NCI-H1436 (cell line): ENCODE measurements around the gene APBB1IP.
"Not testable (repeated sequence)": the region's sequence is repeated elsewhere in the genome, so short reads cannot be mapped to it uniquely, and the experiment has no call there.

Source experiments
- DNase-seq: peaks from one replicate; lab custom pipeline; 2025; lab: John Stamatoyannopoulos, UW

APBB1IP gene

DNA sequence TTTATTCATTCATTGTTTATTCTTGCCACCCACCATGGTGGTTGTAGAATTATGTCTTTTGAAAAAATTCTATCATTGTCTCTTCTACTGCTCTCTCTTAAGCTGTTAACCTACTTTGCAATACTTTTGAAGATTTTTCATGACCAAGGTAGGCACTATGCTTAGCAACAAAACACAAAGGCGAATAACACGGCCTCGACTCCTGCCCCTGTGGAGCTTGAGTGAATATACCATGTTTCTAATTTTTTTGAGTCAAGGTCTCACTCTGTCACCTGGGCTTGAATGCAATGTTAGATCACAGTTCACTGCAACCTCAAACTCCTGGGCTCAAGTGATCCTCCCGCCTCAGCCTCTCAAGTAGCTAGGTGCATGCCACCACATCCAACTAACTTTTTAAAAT, 39.4 kb downstream of the APBB1IP start:
- DNase-seq = no peak

DNA sequence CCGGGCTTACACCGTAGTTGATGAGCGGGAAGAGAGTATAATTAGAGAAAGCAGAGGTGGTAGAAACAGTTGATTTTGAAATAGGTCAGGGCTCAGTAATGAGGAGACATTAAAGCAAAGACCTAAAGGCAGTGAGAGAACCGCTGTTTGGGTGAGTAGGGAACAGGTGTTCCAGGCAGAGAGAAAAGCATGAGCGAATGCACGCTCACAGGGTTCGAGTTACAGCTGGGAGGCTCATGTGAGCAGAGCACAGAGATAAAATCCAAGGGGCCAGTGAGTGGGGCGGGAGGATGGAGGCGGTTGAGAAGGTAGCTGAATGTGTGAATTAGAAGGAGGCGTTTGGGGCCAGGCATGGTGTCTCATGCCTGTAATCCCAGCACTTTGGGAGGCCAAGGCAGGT, 39.9 kb downstream of the APBB1IP start:
- DNase-seq = no peak

DNA sequence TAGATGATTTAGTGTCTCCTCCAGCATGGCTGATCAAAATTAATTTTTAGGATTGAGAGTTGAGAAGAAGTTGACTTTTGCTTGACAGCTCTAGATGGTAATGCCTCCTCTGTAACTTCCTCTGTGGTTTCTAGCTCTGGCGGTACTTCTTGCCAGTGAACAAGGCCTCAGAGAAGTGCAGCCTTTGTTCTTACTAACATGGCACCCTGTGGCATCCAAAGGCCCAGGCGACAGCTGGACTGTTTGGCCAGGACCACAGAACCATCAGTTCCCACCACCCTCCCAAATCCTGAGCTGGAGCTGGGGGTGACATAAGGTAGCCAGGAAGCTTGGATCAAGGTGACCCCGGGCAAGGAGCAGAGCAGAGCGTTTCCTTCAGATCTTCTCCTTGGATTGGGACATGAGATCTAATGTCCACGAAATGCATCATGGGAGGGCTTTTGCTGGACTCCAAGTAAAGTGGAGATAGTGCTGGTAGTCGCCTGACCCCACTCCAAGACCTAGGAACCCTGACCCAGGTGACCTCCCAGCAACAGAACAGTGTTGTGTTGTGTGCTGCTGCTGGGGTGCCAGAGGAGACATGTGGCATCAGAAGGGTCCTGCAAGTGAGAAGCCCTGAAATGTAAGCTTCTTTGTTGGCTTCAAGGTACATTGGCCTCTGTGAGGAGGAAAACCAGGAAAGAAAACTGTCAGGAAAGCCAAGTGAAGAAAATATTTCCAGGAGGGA, 41.8 kb downstream of the APBB1IP start:
- DNase-seq = no peak

DNA sequence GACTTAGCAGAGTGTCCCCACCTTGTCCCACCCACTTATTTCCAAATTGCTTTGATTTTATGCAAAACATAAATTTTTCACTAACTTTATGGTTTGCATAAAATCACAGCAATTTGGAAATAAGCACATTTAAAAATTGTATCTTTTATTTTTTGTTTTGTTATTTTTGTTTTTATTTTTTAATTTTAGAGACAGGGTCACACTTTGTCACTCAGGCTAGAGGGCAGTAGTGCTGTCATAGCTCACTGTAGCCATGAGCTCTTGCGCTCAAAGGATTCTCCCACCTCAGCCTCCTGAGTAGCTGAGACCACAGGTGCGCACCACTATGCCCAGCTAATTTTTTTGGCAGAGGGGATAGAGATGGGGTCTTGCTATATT, 43.2 kb downstream of the APBB1IP start:
- no peak for DNase-seq

DNA sequence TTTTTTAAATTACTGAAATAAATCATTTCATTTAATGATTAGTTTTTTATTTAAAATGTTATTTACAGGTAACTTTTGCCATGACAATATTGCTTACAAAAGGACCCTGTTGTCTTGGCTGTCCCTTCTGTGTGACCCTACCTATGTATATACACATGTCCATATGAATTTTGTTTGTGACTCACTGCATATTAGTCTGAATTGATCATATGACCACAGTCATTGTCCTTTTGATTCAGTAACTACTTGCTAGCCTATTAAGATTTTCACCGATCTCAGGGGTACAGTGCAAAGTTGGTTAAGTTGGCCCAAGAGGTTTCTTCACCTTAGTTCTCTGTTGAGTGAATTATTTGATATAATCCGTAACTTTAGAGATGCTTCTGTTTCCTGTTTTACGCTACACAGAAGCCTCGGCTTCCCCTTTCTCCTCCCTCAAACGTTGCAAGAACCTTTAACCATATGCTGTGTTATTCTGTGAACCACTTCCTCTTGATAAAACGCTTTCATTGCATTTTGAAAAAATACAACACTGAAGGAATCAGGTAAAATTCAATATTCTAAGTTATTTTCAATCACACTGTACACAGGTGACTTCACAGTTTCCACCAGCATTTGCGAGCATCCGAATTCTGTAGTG, 43.9 kb downstream of the APBB1IP start:
- DNase-seq = no peak

DNA sequence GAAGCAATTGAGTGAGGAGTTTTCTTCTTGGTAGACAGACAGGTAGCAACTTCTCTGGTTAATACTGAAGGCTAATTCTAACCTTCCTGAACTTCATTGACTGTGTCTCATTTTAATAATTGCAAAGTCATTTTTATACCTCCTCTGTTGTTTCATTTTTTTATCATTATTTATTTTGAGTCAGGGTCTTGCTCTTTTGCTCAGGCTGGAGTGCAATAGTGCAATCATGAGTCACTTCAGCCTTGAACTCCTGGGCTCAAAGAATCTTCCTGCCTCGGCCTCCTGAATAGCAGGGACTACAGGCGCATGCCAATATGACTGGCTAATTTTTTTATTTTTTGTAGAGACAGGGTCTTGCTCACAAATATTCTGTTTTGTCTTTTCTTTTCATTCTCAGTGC, 45.4 kb downstream of the APBB1IP start:
- no peak for DNase-seq

DNA sequence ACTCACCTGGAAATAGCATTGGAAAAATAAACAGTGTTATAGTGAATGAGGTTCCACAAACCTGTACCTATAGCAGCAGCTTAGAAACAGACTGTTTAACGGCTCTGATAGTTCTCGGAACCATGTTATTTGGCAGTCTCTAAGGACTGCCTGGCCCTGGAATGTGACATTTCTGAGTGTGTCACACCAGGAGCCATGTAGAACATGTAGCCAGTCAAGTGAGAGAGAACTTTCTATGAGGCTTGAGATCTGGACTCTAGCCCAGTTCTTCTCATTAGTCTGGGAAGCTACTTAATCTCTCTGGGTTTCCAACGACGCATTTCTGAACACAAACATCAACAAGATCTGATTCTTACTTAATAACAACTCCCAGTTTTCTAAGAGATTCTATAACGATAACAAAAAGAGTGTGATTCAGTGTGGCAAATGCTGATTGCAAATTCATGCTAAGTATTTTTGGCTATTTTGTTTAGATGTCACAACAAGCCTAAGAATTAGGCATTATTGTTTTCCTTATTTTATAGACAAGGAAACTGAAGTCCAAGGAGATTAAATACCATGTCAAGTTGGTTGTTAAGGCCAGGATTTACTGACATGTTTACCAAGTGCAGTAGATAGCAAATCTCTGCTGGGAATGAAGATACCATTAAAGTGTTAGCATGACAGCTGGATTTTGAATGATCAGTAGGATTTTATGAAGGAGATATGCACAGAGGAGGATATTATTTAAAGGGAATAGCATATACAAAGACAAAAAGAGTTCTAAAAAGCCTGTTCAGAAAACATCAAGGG, 47.2 kb downstream of the APBB1IP start:
- no peak for DNase-seq

DNA sequence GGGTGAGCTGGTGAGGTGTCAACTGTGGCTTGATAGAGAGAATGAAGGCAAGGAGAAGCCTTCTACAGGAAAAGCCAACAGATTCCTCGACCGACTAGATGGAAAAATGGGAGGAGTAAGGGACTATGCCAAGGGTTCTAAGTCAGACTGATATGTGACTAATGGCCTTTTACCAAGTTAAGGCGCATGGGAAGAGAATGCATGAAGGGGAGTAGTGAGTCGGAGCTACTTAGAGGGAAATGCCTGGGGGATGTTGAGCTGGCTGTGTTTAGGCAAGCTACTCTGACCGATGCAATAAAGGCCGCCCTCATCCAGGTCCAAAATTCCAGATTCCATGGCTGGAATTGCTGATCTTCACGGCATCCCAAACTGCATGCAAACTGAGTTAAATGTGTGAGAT, 48.2 kb downstream of the APBB1IP start:
- no peak for DNase-seq

DNA sequence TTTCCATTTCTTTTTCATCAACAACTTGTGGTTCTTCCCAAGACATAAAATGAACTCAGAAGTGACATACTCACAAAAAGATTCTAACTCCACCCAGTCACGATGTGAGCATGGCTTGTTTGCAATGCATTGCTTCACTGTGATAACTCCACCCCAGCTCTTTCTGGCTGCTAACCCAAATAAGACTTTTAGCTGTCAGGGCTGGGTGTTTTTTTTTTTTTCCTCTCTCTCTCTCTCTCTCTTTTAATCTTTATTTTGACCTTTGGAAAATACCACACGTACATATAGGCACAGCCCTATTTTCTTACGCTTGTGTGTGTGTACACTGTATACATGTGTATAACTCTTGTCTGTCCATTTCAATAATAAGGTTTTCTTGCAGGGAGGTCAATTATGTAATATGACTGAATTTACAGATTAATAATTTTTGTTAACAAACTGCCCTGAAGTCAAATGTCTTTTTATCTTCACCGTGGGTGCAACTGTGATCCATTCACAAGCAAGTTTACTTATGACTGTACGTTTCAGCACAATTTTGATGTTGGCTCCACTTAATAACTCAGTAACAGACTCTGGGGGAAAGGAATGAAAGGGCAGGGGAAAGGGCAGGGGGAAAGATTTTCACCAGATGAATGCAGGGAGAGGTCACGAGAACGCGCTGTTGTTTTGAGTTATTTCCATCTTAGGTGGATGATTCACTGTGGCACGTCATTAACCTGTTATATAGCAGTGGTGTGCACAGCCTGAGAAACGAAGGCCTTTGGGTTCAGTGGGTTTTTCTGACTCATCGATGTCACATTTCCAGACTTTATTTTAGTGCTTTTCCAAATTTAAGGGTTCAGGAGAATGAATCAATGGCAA, 49.1 kb downstream of the APBB1IP start:
- no peak for DNase-seq

DNA sequence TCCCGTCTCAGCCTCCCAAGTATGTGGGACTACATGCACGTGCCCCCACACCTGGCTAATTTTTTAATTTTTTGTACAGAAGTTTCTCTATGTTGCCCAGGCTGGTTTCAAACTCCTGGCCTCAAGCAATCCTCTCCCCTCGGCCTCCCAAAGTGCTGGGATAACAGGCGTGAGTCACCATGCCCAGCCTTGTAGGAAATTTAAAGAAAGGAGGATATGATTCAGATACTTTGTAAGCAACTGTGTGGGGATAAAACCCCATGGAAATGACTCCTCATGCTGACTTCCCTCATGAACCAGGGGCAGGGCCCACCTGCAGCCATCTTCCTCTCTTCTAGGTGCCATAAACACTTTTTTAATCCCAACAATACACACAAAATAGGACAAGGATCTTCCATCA, 50.2 kb downstream of the APBB1IP start:
- no peak for DNase-seq

DNA sequence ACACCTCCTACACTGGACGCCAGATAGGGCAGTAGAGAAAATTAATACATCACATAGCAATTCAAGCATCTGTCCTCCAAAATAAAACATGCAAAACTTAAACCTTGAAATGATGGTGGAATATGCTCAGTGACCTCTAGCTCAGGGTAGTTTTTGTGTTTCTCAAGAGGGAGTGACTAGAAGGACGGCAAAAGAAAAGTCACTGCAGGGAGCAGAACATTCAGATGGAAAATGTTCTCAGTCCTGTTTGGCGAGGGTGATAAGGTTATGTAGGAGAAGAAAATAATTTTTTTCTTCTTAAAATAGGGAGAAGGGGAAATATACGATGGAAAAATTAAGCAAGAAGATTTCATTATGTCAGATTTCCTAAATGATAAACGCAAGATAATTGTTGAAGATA, 50.9 kb downstream of the APBB1IP start:
- no peak for DNase-seq

DNA sequence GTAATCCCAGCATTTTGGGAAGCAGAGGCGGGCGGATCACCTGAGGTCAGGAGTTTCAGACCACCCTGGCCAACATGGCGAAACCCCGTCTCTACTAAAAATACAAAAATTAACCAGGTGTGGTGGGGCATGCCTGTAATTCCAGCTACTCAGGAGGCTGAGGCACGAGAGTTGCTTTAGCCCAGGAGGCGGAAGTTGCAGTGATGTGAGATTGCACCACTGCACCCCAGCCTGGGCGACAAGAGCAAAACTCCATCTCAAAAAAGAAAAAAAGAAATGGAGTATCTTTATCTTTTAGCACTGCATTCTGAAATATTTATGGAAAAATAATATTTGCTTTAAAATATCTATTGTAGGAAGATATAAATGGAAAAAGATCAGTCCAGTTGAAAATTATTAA, 52.2 kb downstream of the APBB1IP start:
- DNase-seq = not testable (repeated sequence)

DNA sequence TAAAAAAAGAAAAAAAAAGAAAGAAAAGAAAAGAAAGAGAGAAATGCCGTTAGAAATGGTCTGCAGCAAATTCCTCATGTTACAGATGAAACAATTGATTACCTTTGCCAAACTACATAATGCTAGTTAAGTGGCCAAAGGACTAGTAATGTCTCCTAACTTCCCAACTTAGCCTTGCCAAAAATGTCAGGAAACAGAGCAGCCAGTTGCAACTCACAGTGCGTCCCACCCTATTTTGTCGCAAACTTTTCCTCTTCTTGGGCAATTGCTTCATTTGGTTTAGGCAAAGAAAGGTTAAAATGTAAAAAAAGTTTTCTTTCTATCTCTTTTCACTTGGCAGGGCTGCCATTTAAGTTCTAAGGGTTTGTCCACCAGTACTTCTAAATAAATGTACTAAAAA, 53.1 kb downstream of the APBB1IP start:
- no peak for DNase-seq

DNA sequence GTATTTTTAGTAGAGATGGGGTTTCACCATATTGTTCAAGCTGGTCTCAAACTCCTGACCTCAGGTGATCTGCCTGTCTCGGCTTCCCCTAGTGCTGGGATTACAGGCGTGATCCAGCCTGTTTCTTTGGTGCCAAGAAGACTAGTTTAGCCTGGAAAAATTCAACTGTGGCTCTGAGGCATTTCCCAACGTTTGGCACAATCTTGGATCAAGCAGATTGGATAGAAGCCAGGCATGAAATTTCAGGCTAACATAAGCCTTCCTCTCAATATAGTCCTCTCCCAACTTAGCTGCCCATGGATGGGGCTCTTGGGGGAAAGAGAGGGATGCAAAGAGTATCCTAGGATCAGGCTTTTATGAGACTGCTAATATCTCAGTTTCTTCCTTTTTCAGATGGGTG, 53.8 kb downstream of the APBB1IP start:
- DNase-seq = no peak

DNA sequence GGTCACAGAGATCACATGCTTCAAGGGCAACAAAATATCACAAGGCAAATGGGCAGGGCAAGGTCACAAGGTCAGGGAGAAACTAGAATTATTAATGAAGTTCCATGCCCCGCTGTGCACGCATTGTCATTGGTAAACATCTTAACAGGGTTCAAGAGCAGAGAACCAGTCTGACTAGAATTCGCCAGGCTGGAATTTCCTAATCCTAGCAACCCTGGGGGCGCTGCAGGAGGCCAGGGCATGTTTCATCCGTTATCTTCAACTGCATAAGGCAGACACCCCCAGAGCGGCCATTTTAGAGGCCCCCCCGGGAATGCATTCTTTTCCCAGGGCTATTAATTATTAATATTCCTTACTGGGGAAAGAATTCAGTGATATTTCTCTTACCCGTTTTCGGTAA, 54.6 kb downstream of the APBB1IP start:
- not testable (repeated sequence) for DNase-seq

DNA sequence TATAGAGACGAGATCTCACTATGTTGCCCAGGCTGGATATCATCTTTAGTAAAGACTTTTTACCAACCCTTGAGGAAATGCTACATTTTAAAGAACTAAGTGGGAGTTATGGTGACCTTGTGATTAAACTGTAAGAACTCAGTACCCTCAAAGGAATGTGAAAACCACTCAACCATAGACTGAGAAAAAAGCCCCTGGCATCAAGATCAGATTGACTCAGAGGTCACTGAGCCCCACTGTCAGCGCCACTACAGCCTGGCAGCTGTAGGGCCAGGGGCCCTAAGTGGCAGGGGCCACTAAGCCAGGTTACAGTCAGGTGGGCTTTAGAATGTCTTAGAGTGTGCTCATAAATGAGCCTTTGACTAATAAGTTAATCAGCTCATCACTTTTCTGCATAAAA, 55.9 kb downstream of the APBB1IP start:
- DNase-seq = no peak

DNA sequence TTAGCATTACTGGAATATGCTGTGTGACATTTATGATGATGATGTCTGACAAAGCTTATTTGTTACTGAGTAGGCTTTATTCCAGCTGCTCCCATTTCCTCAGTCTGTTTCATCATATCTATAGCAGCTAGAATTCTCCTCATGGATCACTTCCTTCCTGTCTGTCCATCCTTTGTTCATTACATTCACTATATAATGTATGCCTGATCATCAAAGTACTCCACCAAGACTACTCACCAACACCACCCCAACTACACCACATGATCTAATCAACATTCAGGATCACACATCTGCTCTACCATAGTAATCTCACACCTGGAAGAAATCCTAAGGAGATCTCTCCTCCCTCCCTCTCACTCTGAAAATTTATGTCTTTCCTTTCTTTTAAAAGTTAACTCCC, 61.3 kb downstream of the APBB1IP start:
- DNase-seq = no peak

DNA sequence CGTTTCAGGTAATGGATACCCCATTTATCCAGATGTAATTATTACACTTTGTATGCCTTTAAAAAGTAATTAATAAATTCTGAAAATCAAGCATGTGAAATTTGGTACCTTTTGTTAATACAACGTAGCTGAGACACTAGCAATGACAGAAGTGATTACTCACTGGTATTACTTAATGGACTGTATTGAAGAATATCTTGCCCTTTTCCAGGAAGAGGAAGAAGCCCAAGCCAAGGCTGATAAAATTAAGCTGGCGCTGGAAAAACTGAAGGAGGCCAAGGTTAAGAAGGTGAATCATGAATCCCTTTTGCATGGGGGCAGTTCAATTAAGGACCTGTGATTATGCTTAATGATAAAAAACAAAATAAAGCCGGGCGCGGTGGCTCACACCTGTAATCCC, 64.8 kb downstream of the APBB1IP start:
- no peak for DNase-seq

DNA sequence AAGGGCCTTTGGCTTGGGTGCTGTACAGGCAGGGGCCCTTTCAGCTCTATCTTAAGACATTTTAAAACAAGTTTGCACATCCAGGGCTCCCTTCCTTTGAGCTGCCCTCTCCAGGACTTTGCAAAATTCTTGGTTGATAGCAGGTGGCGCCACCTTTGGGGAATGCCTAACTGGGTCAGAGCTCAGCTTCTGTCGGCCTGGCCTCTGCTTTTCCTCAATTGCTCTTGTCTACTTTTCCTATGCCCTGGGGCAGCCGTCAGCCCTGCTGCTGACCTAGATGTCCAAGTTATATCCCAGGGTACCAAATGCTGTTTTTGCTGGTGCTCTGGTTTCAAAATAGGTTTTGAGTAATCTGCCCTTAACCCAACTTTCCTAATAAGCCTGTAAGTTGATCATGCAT, 65.8 kb downstream of the APBB1IP start:
- no peak for DNase-seq

DNA sequence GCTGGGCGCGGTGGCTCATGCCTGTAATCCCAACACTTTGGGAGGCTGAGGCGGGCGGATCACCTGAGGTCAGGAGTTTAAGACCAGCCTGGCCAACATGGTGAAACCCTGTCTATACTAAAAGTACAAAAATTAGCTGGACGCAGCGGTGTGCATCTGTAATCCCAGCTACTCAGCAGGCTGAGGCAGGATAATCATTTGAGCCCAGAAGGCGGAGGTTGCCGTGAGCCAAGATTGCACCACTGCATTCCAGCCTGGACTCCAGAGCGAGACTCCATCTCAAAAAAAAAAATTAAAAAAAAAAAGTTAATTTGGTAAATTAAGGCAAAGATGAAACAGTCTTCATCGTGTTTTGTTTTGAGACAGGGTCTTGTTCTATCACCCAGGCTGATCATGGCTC, 66.3 kb downstream of the APBB1IP start:
- DNase-seq = not testable (repeated sequence)

DNA sequence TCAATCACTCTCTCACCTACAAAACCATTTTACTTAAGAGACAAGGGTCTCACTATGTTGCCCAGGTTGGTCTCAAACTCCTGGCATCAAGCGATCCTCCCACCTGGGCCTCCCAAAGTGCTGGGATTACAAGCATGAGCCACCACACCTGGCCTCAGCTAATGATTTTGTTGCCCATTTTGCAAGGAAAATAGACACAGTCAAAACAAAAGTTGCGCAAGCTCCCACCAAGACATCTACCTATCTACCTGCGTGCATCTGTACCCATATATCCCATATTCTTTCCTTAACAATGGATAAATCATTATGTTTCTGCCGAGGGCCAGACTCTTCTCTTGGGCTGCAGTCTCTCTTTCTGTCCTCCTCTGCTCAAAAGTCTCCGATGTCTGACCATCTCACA, 67.3 kb downstream of the APBB1IP start:
- no peak for DNase-seq

DNA sequence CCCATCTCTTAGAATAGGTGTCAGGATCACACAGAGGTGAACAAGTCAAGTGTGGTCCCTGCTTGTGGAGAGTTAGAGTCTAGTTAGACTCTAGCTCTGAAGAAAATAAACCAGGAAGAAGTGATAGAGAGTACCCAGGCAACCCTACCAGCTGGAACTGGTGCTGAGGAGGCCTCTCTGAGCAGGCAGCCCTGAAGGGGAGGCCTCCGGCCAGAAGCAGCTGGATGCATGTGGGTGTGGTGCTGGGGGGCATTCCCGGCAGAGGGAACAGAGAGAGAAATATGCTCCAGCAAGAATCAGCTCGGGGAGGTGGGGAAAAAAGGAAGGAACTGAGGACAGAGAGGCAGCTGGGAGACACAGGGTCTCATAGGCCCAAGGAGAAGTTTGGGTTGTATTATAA, 68.6 kb downstream of the APBB1IP start:
- no peak for DNase-seq
